Measurements from ENCODE around the gene CSF1.

The CSF1 gene

DNA sequence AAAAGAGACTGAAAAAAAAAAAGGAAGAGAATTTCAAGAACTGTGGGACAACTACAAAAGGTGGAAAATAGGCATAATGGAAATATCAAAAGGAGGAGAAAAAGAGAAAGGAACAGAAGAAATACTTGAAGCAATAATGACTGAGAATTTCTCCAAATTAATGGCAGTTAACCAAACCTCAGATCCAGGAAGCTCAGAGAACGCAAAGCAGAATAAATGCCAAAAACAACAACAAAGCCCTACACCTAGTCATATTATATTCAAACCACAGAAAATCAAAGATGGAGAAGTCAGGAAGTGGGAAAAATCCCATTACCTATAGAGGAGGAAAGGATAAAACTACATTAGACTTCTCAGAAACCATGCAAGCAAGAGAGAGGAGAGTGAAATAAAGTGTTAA lies 53.2 kb downstream of the CSF1 start:
- no peak for TF ChIP-seq CTCF (IDR thresholded peaks at IDR 0.05; ENCODE audit: extremely low read depth, missing control alignments)
- DNase-seq (ENCODE audit: low spot score): no peak

GRCh38 chr1:109969146-109969829 lies 58.6 kb downstream of the CSF1 start:
- DNase-seq (ENCODE audit: low spot score): no peak
- TF ChIP-seq CTCF (IDR thresholded peaks at IDR 0.05; ENCODE audit: extremely low read depth, missing control alignments): no peak

DNA sequence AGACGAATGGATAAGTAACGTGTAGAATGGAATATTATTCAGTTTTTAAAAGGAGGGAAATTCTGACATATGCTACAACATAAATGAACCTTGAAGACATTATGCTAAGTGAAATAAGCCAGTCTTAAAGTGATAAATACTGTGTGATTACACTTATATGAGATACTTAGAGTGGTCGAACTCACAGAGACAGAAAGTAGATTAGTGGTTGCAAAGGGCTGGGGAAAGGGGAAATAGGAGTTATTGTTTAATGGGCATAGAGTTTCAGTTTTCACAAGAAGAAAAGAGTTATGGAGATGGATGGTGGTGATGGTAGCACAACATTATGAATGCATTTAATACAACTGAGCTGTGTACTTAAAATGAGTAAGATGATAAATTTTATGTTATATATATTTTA lies 59.3 kb downstream of the CSF1 start:
- no peak for DNase-seq (ENCODE audit: low spot score)
- no peak for TF ChIP-seq CTCF (IDR thresholded peaks at IDR 0.05; ENCODE audit: extremely low read depth, missing control alignments)

DNA sequence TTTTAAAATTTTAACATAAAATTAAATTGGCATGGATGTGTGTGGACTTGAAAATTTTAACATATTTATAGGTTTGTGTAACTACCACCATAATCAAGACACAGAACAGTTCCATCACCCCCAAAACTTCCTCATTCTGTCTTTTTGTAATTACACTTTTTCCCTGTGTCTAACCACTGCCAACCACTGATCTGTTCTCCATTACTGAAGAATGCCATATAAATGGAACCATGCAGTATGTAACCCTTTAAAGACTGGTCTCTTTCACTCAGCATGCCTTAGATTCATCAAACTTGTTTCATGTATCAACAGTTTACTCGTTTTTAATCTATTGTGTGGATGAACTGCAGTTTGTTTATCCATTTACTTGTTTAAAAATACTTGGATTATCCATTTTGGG lies 60.9 kb downstream of the CSF1 start:
- no peak for DNase-seq (ENCODE audit: low spot score)

GRCh38 chr1:109974191-109974590 lies 63.5 kb downstream of the CSF1 start:
- TF ChIP-seq CTCF (IDR thresholded peaks at IDR 0.05; ENCODE audit: extremely low read depth, missing control alignments): no peak
- DNase-seq (ENCODE audit: low spot score): no peak

More for the DNA sequence above, 60.9 kb downstream of the CSF1 start:
- no peak for TF ChIP-seq CTCF (IDR thresholded peaks at IDR 0.05; ENCODE audit: extremely low read depth, missing control alignments)

DNA sequence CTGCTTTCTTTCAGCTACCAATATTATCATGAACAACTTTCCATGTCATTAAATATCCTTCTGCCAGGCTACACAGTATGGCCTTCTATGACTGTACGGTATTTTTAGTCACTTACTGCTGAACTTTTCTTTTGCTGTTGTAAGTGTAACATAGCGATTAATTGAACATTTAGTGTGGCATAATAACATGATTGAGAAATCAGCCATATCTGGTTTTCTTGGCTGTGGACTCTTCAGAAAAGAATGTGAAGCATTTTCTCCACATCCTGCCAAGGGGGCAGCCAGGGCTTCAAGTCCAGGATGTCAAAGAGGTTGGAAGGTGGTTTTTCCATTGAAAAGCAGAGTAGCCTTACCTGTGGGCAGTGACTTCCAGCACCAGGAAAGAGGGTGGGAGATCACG lies 65.1 kb downstream of the CSF1 start:
- DNase-seq (ENCODE audit: low spot score): no peak

GRCh38 chr1:109976762-109977161 lies 66.1 kb downstream of the CSF1 start:
- TF ChIP-seq CTCF (IDR thresholded peaks at IDR 0.05; ENCODE audit: extremely low read depth, missing control alignments): no peak
- no peak for DNase-seq (ENCODE audit: low spot score)

More for the DNA sequence above, 65.1 kb downstream of the CSF1 start:
- TF ChIP-seq CTCF (IDR thresholded peaks at IDR 0.05; ENCODE audit: extremely low read depth, missing control alignments): no peak
